HG03159 (cell line): ENCODE data around the gene APBA3.

Source experiments
- ATAC-seq: cut with Tn5 transposase; IDR thresholded peaks from one replicate; pipeline ENCODE4 v1.9.1; 2021; ENCODE audit warnings: mild to moderate bottlenecking, moderate library complexity; ENCODE audit not compliant: unreplicated experiment

The APBA3 gene

DNA sequence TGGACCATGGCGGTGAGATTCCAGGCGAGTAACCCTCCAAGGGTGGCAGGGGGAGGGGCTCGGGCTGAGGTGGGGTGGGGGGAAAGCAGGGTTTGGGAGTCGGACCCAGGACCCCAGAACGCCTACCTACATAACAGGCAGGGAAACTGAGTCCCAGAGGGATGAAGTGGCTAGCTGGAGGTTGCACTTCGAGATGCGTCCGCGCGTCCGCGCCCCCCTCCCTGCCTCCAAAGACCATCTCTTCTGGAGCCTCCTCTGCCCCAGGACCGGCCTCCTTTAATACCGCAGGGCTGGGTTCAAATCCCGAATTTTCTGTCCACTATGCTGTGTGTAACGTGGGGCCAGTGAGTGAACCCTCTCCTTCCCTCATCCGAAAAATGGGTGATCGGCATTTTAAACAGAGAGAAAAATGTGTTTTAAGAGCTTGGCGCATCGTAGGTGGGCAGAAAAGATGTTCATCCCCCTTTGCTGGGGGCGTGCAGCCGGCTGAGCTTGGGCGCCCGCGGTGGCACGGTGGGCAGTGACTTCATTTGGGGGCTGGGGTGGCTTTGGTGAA lies 39.5 kb downstream of the APBA3 start:
- ATAC-seq = no peak

GRCh38 chr19:3721131-3721886 lies 40.2 kb downstream of the APBA3 start:
- no peak for ATAC-seq

GRCh38 chr19:3720349-3720917 lies 41.1 kb downstream of the APBA3 start:
- ATAC-seq = no peak

DNA sequence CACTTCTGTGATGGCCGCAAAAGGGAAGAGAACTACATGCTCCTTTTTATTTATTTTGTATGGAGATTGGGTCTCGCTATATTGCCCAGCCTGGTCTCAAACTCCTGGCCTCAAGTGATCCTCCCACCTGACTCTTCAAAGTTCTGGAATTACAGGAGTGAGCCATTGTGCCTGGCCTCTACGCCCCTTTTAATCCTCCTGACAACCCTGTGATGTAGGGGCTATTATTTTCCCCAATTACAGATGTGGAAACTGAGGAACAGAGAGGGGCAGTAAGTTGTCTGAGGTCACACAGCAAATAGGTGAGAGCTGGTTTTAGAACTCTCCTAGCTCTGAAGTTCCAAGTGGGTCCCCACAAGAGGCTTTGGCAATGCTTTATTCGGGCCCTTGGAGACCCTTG lies 41.6 kb downstream of the APBA3 start:
- no peak for ATAC-seq

DNA sequence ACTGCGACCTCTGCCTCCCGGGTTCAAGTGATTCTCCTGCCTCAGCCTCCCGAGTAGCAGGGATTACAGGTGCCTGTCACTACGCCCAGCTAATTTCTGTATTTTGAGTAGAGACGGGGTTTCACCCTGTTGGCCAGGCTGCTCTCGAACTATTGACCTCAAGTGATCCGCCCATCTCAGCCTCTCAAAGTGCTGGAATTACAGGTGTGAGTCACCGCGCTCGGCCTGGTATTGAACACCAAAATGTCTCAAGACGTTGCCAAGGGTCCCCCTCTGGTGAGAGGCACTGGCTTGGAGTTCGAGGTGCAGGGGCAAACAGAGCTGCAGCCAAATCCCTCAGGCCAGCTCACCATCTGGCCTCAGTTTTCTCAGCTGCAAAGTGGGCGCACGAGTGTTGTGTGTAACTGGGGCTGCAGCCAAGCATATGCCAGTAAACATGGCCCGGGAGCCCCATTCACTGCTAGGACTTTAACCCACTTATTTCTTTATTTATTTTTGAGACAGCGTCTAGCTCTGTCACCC lies 45.3 kb downstream of the APBA3 start:
- ATAC-seq = no peak

DNA sequence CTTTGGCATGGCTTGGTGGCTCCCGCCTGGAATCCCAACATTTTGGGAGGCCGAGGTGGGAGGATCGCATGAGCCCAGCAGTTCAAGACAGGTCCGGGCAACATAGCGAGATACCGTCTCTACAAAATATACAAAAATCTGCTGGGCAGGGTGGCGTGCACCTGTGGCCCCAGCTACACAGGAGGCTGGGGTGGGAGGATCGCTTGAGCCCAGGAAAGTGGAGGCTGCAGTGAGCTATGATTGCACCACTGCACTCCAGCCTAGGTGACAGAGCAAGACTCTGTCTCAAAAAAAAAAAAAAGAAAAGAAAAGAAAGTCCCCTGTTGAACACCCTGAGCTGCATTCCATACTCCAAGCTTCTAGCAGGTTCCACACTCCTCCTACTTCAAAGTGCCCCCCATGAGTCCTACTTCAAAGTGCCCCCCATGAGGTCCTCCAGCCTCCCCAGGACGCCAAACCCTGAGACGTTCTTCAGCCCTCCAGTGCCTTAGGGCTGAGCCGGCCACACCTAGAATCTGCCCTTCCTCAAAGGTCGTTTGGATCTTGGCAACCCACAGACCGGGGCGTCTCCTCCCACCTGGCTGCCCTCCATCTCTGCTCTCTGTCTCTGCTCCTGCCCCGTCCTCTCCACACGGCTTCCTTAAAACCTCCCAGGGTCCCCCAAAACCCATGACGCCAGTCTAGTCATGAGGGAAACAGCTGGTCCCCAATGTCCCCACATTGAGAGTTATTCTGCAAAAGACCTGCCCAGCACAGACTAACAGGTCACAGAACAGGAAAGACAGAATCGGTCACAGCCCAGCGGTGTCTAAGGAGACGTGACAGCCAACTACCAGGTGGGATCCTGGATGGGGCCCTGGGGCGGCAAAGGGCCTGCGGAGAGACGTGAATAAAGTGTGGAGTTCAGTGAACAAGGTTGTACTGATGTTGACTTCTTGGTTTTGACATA lies 48.6 kb downstream of the APBA3 start:
- no peak for ATAC-seq

DNA sequence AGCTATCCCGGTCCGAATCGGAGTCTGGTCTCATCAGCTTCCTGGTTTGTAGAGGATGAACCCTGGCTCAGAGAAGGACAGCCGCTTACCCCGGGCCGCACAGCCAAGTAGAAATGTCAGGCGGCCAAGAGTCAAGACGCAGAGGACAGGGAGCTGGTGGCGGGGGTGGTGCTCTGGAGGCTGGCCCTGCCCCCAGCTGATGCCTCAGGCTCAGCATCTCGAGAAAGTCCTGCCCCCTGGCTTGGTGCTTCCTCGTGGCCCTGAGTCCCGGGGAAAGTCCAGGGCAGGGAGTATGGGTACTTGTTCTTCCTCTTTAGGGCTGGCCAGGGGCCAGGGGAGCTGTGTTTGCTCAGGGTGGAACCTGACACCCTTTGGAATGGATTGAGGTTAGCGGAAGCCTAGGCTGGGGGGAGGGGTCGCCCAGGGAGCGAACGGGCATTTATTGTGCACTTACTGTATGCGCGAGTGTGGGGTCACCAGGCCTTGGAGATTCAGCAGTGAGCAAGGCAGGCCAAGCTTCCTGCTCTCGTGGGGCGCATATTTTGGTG lies 51.2 kb downstream of the APBA3 start:
- no peak for ATAC-seq

DNA sequence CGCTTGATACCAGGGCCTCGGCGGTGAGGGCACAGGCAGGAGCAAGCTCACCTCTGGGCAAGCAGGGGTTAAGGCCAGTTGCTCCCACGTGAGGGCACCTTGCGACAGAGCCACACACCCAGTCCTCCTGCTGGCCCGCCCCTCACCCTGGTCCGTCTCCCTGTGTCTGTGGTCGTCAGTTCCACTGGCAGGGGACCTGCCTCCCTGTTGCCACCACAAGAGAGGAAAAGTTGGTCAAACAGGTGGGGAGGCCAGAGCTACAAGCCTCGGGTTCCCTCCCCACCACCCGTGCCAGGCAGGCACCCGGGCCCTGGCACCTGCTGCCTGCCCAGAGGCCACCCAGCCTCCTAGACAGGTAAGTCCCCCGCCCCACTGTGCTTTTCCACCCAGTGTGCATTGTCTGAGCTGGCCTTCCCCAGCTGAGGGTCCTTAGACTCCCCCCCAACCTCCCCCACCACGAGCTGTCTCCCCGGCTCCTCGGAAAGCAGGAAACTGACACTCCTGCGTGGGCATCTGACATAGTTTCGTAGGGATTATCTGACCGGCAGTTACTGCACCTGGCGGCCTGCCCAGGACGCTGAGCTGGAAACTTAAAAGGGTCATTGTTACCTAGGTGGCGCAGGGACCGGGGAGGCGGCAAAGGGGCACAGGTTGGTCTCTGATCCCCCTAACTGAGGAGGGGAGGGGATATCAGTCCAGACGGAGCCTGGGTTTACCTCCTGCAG lies 53.1 kb downstream of the APBA3 start, which contains the start of gene TJP3:
TJP3 (plus strand) TSS at position 178 of the 725 bp plus-strand sequence. CDS start 20,049 bp downstream, outside the sequence.
- ATAC-seq = no peak

DNA sequence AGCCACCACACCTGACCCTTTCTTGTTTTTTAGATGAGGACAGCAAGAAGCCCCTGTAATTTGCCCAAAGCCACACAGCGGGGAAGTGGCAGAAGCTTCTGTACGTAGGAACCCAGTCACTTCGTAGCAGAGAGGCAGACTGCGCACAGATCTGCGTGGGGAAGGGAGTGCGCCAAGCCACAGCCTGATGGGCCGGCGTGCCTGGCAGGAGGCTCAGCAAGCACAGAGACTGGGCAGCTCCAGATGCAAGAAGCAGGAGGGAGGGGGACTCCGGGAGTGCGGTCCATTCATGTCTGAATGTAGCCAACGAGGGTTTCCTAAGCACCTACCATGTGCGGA lies 53.7 kb downstream of the APBA3 start:
- ATAC-seq = no peak

DNA sequence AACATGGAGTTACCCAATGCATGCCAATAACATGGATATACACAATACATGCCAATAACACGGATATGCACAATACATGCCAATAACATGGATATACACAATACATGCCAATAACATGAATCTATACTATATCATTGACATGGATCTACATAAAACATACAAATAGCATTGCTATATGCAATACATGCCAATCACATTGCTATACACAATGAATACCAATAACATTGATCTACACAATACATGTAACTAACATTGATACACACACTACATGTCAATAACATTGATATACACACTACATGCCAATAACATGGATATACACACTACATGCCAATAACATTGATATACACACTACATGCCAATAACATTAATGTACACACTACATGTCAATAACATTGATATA lies 60.3 kb downstream of the APBA3 start:
- no peak for ATAC-seq
